ENCODE data around the gene VAV2. TPM values are rescaled to one million over a fixed set of nuclear protein-coding genes. Genes with fewer than 3 reads are reported as not detected.
A peak's percentile ranks its signal among the peaks of the same experiment; 100 is the strongest.

The VAV2 gene
- polyA plus RNA-seq, 1 of the 3 experiments (the other 2 are of a cell fraction) = 14.9 TPM

DNA sequence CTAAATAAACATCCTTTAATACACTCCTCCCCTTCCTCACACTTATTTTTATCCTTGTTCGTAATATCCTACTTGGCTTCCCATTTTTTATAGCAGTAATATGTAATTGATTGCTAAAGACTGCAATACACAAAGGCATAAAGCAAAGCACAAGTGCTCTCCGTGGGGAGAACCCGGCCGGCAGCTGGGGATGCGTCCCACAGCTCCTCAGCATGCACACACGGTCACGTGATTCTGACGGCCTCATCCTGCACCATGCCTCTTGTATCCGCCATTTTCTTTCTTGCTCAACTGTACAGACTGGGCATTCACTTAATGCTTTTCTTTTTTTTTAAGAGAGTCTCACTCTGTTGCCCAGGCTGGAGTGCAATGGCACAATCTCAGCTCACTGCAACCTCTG lies 36.0 kb upstream of the VAV2 start:
- 97% methylated on average over 9 of the region's 9 CpGs for WGBS (ENCODE audit: low lambda C conversion rate)
- ChIA-PET CTCF (interaction anchor here (1.4 to 2.1 kb wide), 2 partner anchors 13 to 37 kb away, joined by 3 to 4 read pairs; no protein-coding TSS in a partner anchor), POLR2A (interaction anchor here (1.3 kb wide), 1 partner anchor 33 kb away, joined by 3 read pairs; no protein-coding TSS in a partner anchor)
- Histone ChIP-seq H3K9ac (no peak overlapping the region), H3K9me3 (no peaks in the 10 kb centered on the region), H3K9me2 (no peaks in the 10 kb centered on the region), H3K4me2 (no peak overlapping the region), H3K27ac (ENCODE audit: low read depth in 2 of 2, low read length in 1 of 2) (no peak overlapping the region), H2AFZ (ENCODE audit: low read depth) (no peak overlapping the region), H3F3A (replicated peaks; ENCODE audit: insufficient read depth) (peaks cover 18% of the 10 kb centered on the region), H3K36me3 (replicated peaks in 1 of 2; ENCODE audit: control insufficient read depth in 1 of 2, insufficient read depth in 2 of 2, low read length in 1 of 2) (peaks cover 12 to 47% of the 10 kb centered on the region in 2 experiments), H3K4me1 (ENCODE audit: control insufficient read depth in 1 of 2, insufficient read depth in 2 of 2, low read depth in 1 of 2, low read length in 1 of 2) (peaks cover 0 to 12% of the 10 kb centered on the region in 2 experiments; a peak in 1 of 4 replicates), H4K20me1 (ENCODE audit: insufficient read depth) (no peaks in the 10 kb centered on the region), H3K27me3 (ENCODE audit: insufficient read depth) (no peaks in the 10 kb centered on the region), H3K79me2 (ENCODE audit: insufficient read depth) (peaks cover 6% of the 10 kb centered on the region; the same call in 1 of the 2 replicates), H3K4me3 (ENCODE audit: low read depth in 2 of 2, low read length in 1 of 2) (no peak overlapping the region)
- TF ChIP-seq, protein P1, sequence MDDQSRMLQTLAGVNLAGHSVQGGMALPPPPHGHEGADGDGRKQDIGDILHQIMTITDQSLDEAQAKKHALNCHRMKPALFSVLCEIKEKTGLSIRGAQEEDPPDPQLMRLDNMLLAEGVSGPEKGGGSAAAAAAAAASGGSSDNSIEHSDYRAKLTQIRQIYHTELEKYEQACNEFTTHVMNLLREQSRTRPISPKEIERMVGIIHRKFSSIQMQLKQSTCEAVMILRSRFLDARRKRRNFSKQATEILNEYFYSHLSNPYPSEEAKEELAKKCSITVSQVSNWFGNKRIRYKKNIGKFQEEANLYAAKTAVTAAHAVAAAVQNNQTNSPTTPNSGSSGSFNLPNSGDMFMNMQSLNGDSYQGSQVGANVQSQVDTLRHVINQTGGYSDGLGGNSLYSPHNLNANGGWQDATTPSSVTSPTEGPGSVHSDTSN (IDR thresholded peaks at IDR 0.05) = no peak
- no peak for TF ChIP-seq SIN3A (IDR thresholded peaks at IDR 0.05; ENCODE audit: borderline replicate concordance, low read depth, low read length)
- TF ChIP-seq MXI1 (IDR thresholded peaks at IDR 0.05; ENCODE audit: low read depth, low read length) = no peak
- TF ChIP-seq MEF2A (IDR thresholded peaks at IDR 0.05; ENCODE audit: borderline replicate concordance, low read depth) = no peak
- TF ChIP-seq RCOR1 (IDR thresholded peaks at IDR 0.05; ENCODE audit: low read length) = no peak
- TF ChIP-seq RXRA (IDR thresholded peaks at IDR 0.05; ENCODE audit: borderline replicate concordance, low read depth) = no peak
- no peak for TF ChIP-seq GABPA (IDR thresholded peaks at IDR 0.05; ENCODE audit: low read depth)
- TF ChIP-seq FOXJ3 (CRISPR knock-in tag; IDR thresholded peaks at IDR 0.05) = no peak
- no peak for DNase-seq

DNA sequence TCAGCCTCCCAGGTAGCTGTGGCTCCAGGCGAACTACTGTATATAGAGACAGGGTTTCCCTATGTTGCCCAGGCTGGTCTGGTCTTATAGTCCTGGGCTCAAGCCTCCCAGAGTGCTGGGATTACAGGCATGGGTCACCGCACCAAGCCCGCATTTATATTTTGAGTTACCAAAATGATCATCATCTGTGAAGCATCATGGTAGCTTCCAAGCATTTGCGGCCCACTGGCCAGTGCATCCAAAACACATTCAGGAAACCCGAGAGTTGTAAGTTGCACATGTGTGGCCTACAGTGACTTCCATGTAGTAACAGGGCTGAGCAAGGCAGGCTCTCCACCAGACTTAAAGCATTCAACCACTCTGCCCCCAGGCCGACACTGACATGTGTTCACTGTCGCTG lies 35.4 kb upstream of the VAV2 start:
- 92% methylated on average over 7 of the region's 7 CpGs for WGBS (ENCODE audit: low lambda C conversion rate)
- Histone ChIP-seq H3K36me3 (replicated peaks in 1 of 2; ENCODE audit: control insufficient read depth in 1 of 2, insufficient read depth in 2 of 2, low read length in 1 of 2) (peaks cover 9 to 43% of the 10 kb centered on the region in 2 experiments), H4K20me1 (ENCODE audit: insufficient read depth) (no peaks in the 10 kb centered on the region), H3K4me1 (ENCODE audit: control insufficient read depth in 1 of 2, insufficient read depth in 2 of 2, low read depth in 1 of 2, low read length in 1 of 2) (peaks cover 0 to 12% of the 10 kb centered on the region in 2 experiments; a peak in 1 of 4 replicates), H3K27me3 (ENCODE audit: insufficient read depth) (no peaks in the 10 kb centered on the region), H3F3A (replicated peaks; ENCODE audit: insufficient read depth) (peaks cover 18% of the 10 kb centered on the region), H3K9me2 (no peaks in the 10 kb centered on the region), H3K9ac (no peak overlapping the region), H3K4me2 (no peak overlapping the region), H2AFZ (ENCODE audit: low read depth) (no peak overlapping the region), H3K4me3 (ENCODE audit: low read depth in 2 of 2, low read length in 1 of 2) (no peak overlapping the region), H3K27ac (ENCODE audit: low read depth in 2 of 2, low read length in 1 of 2) (no peak overlapping the region), H3K79me2 (ENCODE audit: insufficient read depth) (peaks cover 6% of the 10 kb centered on the region; the same call in 1 of the 2 replicates), H3K9me3 (no peaks in the 10 kb centered on the region)
- DNase-seq = peak; percentile 31
- no peak for TF ChIP-seq RFX5 (IDR thresholded peaks at IDR 0.05; ENCODE audit: low read length)
- no peak for TF ChIP-seq ELF1 (IDR thresholded peaks at IDR 0.05)
- peak; percentile 44; the same call in 1 of the 2 replicates for TF ChIP-seq MXI1 (IDR thresholded peaks at IDR 0.05; ENCODE audit: low read depth, low read length)
- CTCF ChIA-PET = interaction anchor here (1.3 to 2.1 kb wide), 3 partner anchors 13 to 37 kb away, joined by 3 to 4 read pairs (median 3); no protein-coding TSS in a partner anchor
- POLR2A ChIA-PET = interaction anchor here (1.3 kb wide), 1 partner anchor 34 kb away, joined by 3 read pairs; no protein-coding TSS in a partner anchor

DNA sequence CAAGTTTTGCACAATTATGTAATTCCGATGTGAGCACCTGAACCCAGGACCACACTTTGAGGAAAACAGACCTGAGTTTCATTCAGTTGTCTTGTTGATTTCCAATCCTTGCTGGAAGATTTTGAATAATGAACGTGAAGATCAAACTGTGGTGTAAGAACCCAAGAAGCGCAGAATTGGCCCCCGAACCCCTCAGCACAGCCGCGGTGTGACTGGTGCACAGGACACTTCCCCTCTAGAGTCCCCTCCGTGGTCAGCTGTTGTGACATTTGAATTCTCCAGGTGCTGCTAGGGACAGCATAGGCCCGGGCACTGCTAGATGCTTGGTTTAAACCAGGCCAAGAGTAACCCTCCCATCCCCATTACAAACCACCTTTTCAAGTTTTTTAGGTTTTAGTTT lies 34.9 kb upstream of the VAV2 start:
- H3K9me2 ChIP-seq = no peaks in the 10 kb centered on the region
- no peak overlapping the region for H2AFZ ChIP-seq (ENCODE audit: low read depth)
- H3K9me3 ChIP-seq = no peaks in the 10 kb centered on the region
- WGBS (ENCODE audit: low lambda C conversion rate) = 95% methylated on average over 7 of the region's 8 CpGs
- H3K4me2 ChIP-seq = peak overlapping the region; percentile 99; the same call in 1 of the 2 replicates
- H3K36me3 ChIP-seq (replicated peaks in 1 of 2; ENCODE audit: control insufficient read depth in 1 of 2, insufficient read depth in 2 of 2, low read length in 1 of 2) = peaks cover 9 to 37% of the 10 kb centered on the region in 2 experiments
- H3K27ac ChIP-seq (ENCODE audit: low read depth in 2 of 2, low read length in 1 of 2) = no peak overlapping the region
- no peak overlapping the region for H3K9ac ChIP-seq
- TF ChIP-seq TAF1 (IDR thresholded peaks at IDR 0.05; ENCODE audit: borderline replicate concordance, low read depth, low read length) (no peak), CHD2 (IDR thresholded peaks at IDR 0.05; ENCODE audit: low read length, partially characterized antibody) (no peak), RCOR1 (IDR thresholded peaks at IDR 0.05; ENCODE audit: low read length) (no peak), GATA2 (CRISPR knock-in tag; IDR thresholded peaks at IDR 0.05) (no peak), RFX5 (IDR thresholded peaks at IDR 0.05; ENCODE audit: low read length) (no peak)
- H4K20me1 ChIP-seq (ENCODE audit: insufficient read depth) = no peaks in the 10 kb centered on the region
- DNase-seq = no peak
- H3F3A ChIP-seq (replicated peaks; ENCODE audit: insufficient read depth) = peaks cover 18% of the 10 kb centered on the region
- peaks cover 6% of the 10 kb centered on the region; the same call in 1 of the 2 replicates for H3K79me2 ChIP-seq (ENCODE audit: insufficient read depth)
- no peaks in the 10 kb centered on the region for H3K27me3 ChIP-seq (ENCODE audit: insufficient read depth)
- peaks cover 0 to 12% of the 10 kb centered on the region in 2 experiments; a peak in 1 of 4 replicates for H3K4me1 ChIP-seq (ENCODE audit: control insufficient read depth in 1 of 2, insufficient read depth in 2 of 2, low read depth in 1 of 2, low read length in 1 of 2)
- CTCF ChIA-PET = interaction anchor here (0.7 to 2.1 kb wide), 5 partner anchors 14 to 38 kb away, joined by 3 to 4 read pairs (median 3); no protein-coding TSS in a partner anchor
- H3K4me3 ChIP-seq (ENCODE audit: low read depth in 2 of 2, low read length in 1 of 2) = no peak overlapping the region
- POLR2A ChIA-PET = interaction anchor here (1.3 to 1.5 kb wide), 2 partner anchors 13 to 34 kb away, joined by 3 to 4 read pairs; no protein-coding TSS in a partner anchor

Measured in SK-N-SH (cell line).